HG03439 (cell line): ENCODE measurements around the gene NCKAP5L.
"Not testable (repeated sequence)": the region's sequence is repeated elsewhere in the genome, so short reads cannot be mapped to it uniquely, and the experiment has no call there.

Source experiments
- ATAC-seq: cut with Tn5 transposase; IDR thresholded peaks from one replicate; pipeline ENCODE4 v1.9.1; 2021; ENCODE audit warnings: mild to moderate bottlenecking, moderate library complexity; ENCODE audit not compliant: unreplicated experiment

NCKAP5L gene

DNA sequence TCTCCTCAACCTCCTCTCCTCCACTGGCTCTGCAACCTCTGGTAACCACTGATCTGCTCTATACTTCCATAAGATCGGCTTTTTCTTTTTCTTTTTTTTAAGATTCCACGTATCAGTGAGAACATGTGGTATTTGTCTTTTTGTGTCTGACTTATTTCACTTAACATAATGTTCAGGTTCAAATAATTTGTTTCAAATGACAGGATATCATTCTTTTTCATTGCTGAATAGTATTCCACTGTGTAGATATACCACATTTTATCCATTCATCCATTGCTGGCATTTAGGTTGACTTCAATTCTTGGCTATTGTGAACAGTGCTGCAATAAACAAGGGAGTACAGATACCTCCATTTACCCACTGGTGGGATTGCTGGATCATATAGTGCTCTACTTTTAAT is 40.5 kb downstream of the NCKAP5L start:
- ATAC-seq, result no peak

DNA sequence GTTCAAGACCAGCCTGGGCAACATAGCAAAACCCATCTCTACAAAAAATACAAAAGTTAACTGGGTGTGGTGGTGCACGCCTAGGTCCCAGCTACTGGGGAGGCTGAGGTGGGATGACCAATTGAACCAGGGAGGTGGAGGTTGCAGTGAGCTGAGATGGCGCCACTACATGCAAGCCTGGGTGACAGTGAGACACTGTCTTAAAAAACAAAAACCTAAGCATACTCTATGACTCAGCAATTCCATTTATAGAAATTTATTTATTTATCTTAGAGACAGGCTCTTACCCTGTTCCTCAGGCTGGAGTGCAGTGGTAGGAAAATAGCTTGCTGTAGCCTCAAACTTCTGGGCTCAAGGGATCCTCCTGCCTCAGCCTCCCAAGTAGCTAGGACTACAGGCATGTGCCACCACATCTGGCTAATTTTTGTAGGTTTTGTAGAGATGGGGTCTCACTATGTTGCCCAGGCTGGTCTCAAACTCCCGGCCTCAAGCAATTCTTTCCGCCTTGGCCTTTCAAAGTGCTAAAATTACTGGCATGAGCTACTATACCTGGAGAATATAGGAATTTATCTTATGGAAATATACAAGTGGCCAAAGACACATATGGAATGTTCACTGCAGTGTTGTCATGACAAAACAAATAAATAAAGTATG is 43.3 kb downstream of the NCKAP5L start:
- ATAC-seq, result no peak

DNA sequence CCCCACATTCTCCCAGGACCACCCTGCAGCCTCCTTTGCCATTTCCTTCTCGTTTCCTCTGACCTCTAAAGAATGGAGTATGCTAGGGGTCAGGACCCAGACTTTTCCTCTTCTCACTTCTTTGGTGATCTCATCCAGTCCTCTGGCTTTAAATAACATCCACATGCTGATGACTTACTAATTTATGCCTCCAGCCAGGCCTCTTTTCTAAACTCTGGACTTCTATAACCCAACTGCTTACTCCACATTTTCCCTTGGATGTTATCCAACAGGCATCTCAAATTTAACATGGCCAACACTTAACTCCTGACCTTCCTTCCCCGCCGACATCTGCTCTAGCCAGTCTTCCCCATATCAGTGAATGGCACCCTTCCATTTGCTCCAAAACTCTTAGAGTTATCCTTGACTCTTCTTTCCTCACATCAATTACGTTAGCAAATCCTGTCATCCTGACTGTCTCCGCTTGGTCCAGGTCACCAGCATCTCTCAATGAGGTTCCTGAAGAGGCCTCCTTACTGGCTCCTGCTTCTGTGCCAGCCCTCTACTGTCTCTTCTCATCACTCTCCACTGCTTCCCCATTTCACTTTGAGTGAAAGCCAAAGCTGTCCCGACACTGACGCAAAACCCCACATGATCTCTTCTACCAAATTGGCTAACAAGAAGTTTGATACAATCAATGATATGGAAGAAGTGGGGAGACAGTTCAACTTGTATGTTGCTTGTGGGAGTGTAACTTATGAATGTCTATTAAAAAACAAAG is 44.1 kb downstream of the NCKAP5L start:
- no peak for ATAC-seq

DNA sequence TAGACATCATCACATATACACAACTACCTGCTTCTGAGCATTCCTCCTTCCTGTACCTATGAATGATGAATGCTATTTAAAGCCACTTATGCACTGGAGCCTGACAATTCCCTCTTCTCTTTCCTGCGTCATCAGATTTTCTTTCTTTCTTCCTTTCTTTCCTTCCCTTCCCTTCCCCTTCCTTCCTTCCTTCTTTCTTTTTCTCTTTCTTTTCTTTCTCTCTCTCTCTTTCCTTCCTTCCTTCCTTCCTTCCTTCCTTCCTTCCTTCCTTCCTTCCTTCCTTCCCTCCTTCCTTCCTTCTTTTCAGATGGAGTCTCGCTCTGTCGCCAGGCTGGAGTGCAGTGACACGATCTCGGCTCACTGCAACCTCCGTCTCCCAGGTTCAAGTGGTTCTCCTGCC is 47.3 kb downstream of the NCKAP5L start:
- ATAC-seq, result not testable (repeated sequence)

DNA sequence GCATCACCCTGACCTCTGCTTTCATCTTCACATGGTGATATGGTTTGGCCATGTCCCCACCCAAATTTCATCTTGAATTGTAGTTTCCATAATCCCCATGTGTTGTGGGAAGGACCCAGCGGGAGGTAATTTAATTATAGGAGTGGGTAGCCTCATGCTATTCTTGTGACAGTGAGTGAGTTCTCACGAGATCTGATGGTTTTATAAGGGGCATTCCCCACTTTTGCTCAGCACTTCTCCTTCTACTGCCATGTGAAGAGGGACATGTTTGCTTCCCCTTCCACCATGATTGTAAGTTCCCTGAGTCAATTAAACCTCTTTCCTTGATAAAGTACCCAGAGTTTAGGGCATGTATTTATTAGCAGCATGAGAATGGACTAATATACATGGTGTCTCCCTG is 48.6 kb downstream of the NCKAP5L start:
- ATAC-seq, result no peak

DNA sequence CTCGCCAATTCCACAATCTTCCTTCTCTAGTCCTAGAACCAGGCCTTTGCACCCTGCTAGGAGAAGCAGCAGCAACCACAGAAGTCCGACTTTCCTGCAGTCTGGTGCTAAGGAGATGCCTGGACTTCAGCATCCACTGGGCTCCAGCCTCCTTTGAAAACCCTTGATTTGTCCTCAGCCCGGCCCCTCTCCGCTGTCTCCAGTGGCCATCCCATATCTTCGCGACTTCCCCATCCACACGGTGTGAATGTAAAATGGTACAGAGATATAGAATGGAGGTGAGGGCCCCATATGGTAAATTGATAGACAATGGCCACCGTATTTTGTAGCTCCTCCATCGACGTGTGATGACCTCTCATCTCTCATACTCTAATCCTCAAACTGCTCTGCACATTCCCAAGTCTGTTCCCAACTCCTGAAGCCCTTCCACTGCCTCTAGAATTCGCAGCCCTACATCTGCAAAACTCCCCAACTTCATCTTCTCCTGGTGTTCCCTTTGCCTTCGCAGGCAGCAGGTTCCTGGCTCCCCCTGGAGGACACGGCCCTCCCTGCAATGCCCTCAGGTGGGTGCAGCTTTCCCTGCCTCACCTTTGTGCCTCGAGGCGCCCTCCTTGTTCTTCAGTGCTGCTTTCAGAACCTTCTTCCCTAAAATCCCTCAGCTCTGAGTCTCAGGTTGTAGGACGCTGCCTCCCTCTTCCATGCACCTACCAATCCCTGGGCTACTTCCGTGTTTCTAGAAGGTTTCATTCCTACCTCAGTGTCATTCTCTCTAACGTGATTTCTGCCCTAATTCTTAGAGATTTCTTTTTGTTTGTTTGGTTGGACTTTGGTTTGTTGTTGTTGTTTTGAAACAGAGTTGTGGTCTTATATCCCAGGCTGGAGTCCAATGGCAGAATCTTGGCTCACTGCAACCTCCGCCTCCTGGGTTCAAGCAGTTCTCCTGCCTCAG is 50.1 kb downstream of the NCKAP5L start:
- ATAC-seq, result no peak

DNA sequence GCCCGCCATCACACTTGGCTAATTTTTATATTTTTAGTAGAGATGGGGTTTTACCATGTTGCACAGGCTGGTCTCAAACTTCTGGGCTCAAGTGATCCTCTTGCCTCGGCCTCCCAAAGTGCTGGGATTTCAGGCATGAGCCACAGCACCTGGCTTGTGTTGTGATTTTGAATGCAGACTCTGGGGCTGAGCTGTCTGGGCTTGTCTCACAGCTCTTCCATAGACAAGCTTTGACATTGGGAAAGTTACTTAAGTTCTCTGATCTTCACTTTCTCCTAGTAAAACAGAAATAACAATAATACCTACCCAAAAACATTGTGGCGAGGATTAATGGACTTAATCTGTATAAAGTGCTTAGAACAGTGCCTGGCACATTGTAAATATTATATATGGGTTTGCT is 50.9 kb downstream of the NCKAP5L start:
- ATAC-seq, result no peak

DNA sequence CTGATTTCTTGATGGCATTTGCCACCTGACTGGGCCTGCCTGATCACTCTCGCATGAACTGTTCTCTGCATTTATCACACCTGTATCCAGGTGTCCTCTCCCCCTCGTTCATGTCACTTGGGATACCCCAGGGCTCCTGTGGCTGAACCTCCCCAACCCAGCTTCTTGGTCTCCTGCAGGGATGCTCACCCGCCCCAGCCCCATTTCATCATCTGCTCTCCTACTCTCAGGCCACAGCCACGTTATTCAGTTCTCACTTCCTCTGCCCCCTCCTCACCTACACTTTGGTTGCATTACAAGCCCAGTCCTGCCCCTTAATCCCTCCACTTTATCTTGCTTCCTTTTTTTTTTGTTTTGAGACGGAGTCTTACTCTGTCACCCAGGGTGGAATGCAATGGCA is 51.4 kb downstream of the NCKAP5L start:
- ATAC-seq, result no peak

DNA sequence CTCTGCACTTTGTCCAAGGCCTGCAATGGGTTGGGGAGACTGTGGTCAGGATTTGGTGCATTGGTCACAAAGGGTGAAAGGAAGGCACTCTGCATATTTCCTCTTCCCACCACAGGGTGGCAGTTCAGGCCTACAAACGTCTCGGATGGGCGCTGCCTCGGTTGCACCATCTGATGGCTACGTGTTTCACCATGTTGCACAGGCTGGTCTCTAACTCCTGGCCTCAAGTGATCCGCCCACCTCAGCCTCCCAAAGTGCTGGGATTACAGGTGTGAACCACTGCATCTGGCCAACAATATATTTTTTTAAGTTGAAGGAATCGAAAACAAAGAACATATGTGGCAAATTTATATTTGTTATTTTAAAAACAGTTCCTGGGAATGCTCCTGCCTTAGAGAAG is 51.8 kb downstream of the NCKAP5L start:
- no peak for ATAC-seq

DNA sequence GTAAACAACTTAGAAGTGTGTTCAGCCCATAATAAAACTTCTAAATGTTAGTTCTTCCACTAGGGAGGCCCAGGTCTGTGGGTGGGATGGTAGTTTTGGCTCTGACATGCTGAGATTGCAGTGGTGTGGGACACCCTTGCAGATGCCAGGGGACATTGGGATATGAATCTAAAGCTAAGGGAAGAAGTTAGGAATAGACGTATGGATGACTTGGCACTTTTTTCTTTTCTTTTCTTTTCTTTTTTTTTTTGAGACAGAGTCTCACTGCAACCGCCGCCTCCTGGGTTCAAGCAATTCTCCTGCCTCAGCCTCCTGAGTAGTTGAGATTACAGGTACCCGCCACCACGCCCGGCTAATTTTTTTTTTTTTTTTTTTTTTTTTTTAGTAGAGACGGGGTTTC is 55.1 kb downstream of the NCKAP5L start:
- ATAC-seq, result not testable (repeated sequence)

DNA sequence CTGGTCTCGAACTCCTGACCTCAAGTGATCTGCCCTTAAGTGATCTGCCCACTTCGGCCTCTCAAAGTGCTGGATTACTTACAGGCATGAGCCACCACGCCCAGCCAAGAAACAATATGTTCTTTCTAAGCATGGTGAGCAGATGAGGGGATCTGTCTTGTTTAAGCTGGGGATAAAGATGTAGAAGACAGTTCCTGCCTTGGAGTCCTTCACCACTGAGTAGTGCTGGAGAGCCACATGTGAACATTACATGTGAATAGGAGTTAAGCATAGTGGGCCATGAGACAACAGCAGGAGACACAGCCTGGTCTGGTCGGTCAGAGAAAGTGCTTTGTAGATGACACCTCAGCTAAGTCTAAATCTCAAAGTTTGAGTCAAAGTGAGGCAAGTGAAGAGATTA is 60.9 kb downstream of the NCKAP5L start:
- no peak for ATAC-seq

DNA sequence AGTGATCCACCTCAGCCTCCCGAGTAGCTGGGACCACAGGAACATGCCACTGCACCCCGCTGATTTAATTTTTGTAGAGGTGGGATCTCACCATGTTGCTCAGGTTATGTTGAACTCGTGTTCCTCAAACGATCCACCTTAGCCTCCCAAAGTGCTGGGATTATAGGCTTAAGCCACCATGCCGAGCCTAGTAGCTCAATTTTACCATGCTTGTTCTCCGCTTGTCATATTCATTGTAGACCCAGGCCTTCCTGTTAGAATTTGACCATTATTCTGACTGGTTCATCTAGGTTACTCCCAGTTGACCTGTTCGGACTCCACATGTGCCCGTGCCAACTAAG is 62.1 kb downstream of the NCKAP5L start:
- ATAC-seq, result no peak

DNA sequence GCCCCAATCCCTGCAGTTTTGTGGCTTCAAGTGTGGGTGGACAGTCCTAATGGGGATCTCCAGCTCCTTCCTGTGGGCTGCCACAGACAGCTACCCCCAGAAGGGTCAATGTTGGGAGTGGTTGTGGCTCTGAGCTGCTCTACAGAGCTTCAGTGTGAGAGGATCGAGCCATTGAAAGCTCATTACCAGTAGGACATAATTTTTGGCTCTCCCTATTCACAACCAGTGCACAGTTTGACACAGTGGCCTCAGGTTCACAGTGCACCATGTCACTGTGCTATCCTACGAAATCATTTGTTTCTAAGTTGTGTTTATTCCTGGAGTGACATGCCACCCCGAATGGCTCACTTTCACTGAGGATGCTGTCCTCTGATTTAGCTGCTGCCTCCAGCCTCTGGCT is 64.1 kb downstream of the NCKAP5L start:
- ATAC-seq, result no peak

DNA sequence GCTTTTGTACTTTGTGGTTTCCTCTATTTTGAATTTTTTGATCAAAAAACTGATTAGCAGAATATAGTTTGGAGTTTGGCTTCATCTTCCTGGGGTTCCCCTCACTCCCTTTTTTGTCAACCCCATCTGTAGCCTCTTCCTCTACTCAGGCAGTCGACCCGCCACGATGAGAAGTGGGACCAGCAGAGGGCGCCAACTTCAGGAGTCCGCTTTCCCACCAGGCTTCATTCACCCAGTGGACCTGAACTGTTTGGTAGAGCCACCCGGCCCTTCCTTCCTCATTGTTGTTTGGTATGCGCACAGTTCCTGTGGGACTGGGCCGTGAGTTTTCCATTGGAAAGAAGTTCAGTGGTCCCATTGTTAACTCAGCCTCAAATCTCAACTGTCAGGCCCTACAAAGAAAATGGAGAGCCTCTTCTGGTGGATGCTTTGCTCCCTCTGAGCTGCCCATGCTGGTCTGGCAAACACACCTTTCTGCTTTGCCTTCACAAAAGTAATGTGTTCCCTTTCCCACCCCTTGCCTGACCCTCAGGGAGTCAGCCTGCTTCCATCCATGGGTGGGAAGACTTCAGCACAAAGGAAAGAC is 65.1 kb downstream of the NCKAP5L start:
- no peak for ATAC-seq

DNA sequence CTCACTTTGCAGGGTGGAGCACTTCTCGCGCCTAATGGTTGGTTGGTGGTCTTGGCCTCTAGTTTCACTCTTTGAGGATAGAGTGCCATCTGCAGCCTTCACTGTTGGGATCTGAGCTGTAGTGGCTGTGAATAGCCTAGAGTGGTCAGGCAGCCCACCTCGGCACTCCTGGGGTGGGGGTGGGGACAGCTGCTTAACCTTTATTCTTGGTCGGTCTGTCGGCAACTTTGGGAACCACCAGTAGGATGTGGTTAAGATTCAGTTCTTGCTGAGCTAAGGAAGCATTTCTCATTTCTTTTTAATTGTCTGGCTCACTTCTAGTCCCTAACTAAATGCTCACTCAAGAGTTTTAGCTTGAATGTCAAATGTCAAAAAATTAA is 65.8 kb downstream of the NCKAP5L start:
- ATAC-seq, result no peak

DNA sequence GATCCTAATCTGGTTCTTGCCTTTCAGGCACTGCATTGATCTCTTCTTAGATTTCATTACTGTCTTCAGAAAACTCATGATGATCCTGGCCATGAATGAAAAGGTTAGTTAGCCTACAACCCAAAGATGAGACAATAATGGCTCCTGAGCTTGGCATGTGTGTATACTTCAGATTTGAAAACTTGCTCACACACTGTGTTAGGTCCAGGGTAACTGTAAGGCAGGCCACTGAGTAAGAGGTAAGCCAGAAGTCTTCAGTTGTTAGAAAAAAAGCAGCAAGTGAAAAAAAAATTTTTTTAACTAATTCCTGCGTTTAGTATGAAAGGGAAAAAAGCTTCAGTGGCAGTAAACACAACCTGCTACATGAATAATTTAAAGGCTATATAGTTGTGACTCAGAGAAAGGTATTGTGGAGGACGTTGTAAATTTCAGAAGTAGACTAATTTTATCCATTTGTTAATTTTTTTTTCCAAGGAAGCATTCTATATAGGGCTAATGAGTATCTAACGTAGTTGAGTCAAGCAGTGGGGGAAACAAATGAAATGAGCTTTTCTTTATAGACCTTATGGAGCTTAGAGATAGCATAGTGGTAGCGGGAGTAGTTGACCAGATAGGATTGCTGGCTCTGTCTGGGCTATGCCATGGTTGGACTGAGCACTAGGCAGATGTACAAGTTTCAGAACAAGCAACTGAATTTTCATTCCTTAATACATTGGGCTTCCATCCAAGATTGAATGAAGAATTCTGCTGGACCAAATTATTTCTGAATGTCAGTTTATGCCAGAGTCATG is 66.3 kb downstream of the NCKAP5L start:
- no peak for ATAC-seq

DNA sequence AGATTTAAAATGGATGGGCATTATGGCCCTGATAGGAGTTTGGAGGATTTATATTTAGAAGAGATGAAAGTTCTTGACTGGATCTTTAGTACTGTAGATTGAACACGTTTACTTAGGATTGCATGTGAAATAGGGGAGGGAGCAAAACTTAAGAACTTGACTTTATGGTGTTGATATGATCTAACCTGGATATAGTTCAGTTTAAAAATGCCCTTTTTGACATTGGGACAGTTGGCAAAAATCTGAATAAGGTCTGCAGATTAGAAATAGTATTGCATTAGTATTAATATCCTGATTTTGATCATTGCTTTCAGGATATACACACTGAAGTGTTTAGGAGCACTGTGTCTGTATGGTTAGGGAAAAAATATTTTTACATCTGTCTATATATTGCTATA is 77.2 kb downstream of the NCKAP5L start:
- no peak for ATAC-seq

DNA sequence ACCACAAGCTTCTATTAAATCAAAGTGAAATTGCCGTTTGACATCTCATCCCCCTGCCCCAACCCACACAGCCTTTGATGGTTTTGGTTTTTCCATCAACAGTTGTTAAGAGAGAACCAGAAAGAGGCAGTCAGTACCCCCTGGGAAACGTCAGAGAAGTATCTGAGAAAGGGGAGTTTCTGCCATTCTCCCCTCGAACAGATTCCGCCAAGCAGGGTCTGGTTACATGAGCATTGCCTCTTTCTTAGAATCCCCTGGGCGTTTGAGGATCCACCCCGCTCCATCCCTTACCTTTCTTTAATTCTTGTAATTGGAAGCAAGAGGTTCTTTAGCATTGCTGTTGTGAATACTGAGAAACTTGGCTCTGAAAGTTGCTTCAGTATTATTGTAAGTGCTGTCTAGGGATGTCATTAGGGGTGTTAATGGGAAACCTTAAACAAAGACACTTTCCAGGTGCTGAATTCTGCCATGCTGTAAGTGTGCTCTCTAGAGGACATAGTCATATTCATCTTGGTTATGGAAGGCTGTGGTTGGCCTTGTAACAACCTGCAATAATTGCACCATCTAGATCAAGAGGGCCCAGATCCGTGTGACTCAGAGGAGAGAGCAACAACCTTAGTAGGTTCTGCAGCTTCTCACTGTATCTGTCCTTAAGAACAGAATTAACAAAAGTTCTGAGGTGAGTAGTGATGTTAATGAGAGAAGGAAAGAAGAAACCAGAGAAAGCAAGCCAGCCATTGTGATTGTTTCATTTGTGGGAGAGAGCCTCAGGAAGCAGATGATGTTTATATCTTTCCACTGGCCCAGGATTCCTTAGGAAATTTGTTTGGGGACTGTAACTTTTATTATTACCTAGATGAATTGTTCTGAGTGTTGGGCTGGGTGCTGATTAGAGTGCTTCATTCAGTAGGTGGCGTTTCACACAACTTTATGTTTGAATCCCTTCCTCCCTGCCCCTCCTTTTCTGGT is 77.9 kb downstream of the NCKAP5L start:
- no peak for ATAC-seq

DNA sequence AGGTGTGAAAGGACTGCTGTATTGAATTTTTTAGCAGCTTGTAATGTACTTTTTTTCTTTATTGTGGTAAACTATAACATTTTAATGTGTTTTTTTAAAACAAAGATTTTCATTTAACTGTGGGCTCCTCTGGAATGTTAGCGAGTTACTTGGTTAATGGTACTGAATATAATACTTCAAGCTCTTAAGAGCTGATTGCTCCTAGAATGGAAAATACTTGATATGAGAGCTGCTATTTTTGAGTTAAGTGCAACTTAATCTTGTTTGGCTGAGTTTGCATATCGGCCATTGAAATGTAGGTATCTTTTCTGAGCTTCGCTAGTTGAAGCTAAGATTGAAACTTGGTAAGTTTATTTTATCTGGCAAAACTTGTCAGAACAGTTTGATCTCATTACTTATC is 79.4 kb downstream of the NCKAP5L start:
- no peak for ATAC-seq
